ENCODE data around the gene FAM193A.

Gene FAM193A

DNA sequence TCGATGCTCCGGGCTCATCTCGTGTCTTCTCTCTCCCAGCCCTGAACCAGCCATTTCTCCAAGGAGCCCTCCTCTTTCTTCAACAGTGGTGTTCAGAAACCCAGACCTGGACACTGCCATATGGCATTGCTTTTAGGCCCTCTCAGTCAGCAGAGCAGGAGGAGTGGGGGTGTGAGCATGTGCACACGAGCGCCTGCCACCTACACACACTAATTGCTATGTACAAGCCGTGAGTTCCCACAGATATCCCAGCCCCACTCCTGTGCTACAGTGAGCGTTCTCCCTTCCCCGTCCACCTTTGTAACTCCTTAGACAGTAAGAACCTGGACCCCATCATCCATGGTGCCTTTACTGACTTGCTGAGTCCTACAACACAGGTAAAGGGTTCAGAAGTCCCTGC, 165.9 kb downstream of the FAM193A start:
- CTCF ChIA-PET, result interaction anchor here (2.4 kb wide), 1 partner anchor 11 kb away, joined by 9 read pairs; no protein-coding TSS in a partner anchor
- no peak for DNase-seq (ENCODE audit: extremely low spot score)
- TF ChIP-seq, protein P1, sequence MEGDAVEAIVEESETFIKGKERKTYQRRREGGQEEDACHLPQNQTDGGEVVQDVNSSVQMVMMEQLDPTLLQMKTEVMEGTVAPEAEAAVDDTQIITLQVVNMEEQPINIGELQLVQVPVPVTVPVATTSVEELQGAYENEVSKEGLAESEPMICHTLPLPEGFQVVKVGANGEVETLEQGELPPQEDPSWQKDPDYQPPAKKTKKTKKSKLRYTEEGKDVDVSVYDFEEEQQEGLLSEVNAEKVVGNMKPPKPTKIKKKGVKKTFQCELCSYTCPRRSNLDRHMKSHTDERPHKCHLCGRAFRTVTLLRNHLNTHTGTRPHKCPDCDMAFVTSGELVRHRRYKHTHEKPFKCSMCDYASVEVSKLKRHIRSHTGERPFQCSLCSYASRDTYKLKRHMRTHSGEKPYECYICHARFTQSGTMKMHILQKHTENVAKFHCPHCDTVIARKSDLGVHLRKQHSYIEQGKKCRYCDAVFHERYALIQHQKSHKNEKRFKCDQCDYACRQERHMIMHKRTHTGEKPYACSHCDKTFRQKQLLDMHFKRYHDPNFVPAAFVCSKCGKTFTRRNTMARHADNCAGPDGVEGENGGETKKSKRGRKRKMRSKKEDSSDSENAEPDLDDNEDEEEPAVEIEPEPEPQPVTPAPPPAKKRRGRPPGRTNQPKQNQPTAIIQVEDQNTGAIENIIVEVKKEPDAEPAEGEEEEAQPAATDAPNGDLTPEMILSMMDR (IDR thresholded peaks at IDR 0.05; ENCODE audit: control extremely low read depth, extremely low read depth, low read depth, missing control alignments), result no peak
- POLR2A ChIA-PET, result no interaction called here

DNA sequence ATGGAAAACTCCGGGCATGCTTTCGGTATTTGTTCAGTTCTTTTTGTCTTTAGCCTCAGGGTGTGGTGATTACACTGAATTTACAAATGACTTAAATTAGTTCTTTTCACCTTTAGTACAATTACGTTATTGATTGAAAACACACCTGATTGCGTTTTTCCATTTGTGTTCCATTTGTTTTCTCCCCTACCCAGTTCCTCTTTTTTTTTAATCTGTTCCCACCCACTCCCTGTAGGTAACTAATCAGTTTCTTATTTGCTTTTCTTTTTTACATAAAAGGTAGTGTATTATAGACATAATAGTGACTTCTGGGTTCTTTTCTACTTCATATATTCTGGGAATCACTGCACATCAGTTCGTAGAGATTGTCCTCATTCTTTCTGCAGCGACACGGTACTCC, 166.3 kb downstream of the FAM193A start:
- POLR2A ChIA-PET, result no interaction called here
- no peak for DNase-seq (ENCODE audit: extremely low spot score)
- CTCF ChIA-PET, result no interaction called here
- TF ChIP-seq, protein P1 (IDR thresholded peaks at IDR 0.05; ENCODE audit: control extremely low read depth, extremely low read depth, low read depth, missing control alignments), result no peak

DNA sequence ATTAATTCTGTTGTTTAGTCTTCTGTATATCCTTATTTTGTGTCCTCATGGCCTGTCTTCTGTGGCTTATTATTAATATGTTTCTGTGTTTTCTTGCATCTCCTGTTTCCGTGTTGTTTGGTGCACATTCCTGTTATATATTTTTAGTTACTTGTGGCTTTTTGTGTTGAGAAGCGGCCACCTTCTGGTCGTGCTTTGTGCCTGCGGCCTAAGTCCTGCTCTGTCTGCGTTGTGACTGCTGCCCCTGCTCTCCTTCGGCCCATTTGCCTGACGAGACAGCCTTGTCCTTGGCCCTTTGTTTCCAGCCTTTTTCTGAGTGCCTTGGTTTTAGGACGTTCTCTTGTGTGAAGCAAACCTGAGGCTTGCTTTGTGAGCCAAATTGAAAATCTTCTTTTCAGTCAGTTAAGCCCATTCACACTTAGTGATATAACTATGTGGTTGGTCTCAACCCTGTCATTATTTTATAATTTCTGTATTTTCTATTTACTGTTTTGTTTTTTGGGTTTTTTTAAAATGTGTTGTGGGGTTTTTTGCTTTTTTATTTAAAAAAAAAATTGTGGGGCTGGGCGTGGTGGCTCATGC, 175.9 kb downstream of the FAM193A start:
- ChIA-PET POLR2A (no interaction called here), CTCF (no interaction called here)
- DNase-seq (ENCODE audit: extremely low spot score), result no peak
- TF ChIP-seq, protein P1 (IDR thresholded peaks at IDR 0.05; ENCODE audit: control extremely low read depth, extremely low read depth, low read depth, missing control alignments), result no peak

GRCh38 chr4:2713337-2713736, 176.9 kb downstream of the FAM193A start:
- POLR2A ChIA-PET, result no interaction called here
- no peak for DNase-seq (ENCODE audit: extremely low spot score)
- CTCF ChIA-PET, result interaction anchor here (1.3 to 2.1 kb wide), 4 partner anchors 8 to 50 kb away, joined by 3 to 7 read pairs (median 4); no protein-coding TSS in a partner anchor
- TF ChIP-seq, protein P1 (IDR thresholded peaks at IDR 0.05; ENCODE audit: control extremely low read depth, extremely low read depth, low read depth, missing control alignments), result no peak

DNA sequence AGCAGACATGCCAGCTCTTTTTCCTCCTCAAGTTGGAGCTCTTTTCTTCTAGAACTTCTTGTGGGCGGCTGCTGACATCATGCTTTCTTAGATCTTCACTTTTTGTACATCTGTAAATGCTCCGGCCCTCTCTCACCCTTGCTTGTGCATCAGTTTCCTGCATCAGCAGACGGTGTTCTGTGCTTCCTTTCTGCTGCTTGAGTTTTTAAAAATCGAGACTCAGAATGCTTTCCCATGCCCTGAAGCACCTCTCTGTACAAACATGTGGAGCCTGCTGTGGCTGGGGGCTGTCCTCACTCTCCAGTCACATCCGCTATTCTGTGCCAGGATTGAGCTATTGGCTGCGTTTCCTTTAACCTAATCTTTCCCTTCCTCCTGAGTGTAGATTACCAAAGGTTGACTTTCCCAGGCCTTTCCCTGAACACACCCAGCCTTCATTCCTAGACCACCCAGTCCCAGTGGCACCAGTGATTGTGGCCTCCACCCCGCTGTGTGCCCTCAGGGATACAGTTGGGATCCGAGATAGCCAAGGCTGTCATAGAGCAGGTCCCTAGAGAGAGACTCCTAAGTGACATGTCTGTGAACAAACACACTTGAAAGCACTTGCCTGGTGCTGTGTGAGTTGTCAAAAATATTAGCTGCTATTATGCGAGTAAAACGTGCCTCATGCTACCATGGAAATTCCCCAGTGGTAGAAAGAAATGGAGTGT, 177.8 kb downstream of the FAM193A start:
- CTCF ChIA-PET, result interaction anchor here (1.3 to 2.1 kb wide), 5 partner anchors 8 to 177 kb away, joined by 3 to 7 read pairs (median 3); no protein-coding TSS in a partner anchor
- TF ChIP-seq, protein P1 (IDR thresholded peaks at IDR 0.05; ENCODE audit: control extremely low read depth, extremely low read depth, low read depth, missing control alignments), result no peak
- DNase-seq (ENCODE audit: extremely low spot score), result no peak
- POLR2A ChIA-PET, result no interaction called here

- ChIA-PET CTCF (interaction anchor here (1.3 to 2.1 kb wide), 2 partner anchors 9 to 177 kb away, joined by 3 to 7 read pairs; no protein-coding TSS in a partner anchor), POLR2A (no interaction called here)
- TF ChIP-seq, protein P1 (IDR thresholded peaks at IDR 0.05; ENCODE audit: control extremely low read depth, extremely low read depth, low read depth, missing control alignments), result no peak
- no peak for DNase-seq (ENCODE audit: extremely low spot score)
These were observed 178.5 kb downstream of the FAM193A start for GRCh38 chr4:2714918-2715317.

Data from GM10248 (cell line).